Measurements from ENCODE around the gene PA2G4.
"Not testable (repeated sequence)": the region's sequence is repeated elsewhere in the genome, so short reads cannot be mapped to it uniquely, and the experiment has no call there.

Gene PA2G4

GRCh38 chr12:56154818-56155217, 50.5 kb downstream of the PA2G4 start:
- no peak for FAIRE-seq

- no peak for FAIRE-seq
Measured at GRCh38 chr12:56155256-56155845, 51.0 kb downstream of the PA2G4 start.

- not testable (repeated sequence) for FAIRE-seq
Measured at GRCh38 chr12:56156464-56157200, 52.3 kb downstream of the PA2G4 start.

GRCh38 chr12:56157201-56158028, 53.1 kb downstream of the PA2G4 start:
- no peak for FAIRE-seq

GRCh38 chr12:56158029-56158925, 53.9 kb downstream of the PA2G4 start, which contains the start of gene MYL6:
Gene MYL6, plus strand, starts transcription at chr12:56158359. Its CDS starts 43 bp downstream, at chr12:56158402.
- FAIRE-seq = no peak

GRCh38 chr12:56158926-56159461, 54.6 kb downstream of the PA2G4 start:
- no peak for FAIRE-seq

- no peak for FAIRE-seq
Measured at GRCh38 chr12:56159482-56160192, 55.3 kb downstream of the PA2G4 start.

GRCh38 chr12:56160193-56160763, 55.9 kb downstream of the PA2G4 start:
- no peak for FAIRE-seq

- FAIRE-seq = no peak
Measured at GRCh38 chr12:56160894-56161689, 56.7 kb downstream of the PA2G4 start.

GRCh38 chr12:56161690-56162351, 57.5 kb downstream of the PA2G4 start:
- FAIRE-seq = no peak

GRCh38 chr12:56162468-56163290, 58.3 kb downstream of the PA2G4 start:
- FAIRE-seq = no peak

Data from TTC549 (cell line).